Pancreas (tissue), 10 donors: Measurements from ENCODE around the gene ZSWIM8. TPM values are rescaled to one million over a fixed set of nuclear protein-coding genes. Genes with fewer than 3 reads are reported as not detected.
A peak's percentile ranks its signal among the peaks of the same experiment; 100 is the strongest.
"Not testable (repeated sequence)": the region's sequence is repeated elsewhere in the genome, so short reads cannot be mapped to it uniquely, and the experiment has no call there.

ENCODE experiments used
- ATAC-seq, 4 donors: fragments of 200-7000 bp; cut with Tn5 transposase; one replicate each; pipeline versions ENCODE4 v1.8.0 to v1.9.1; 2020; ENCODE audit warnings: mild to moderate bottlenecking in 4 of 4, moderate library complexity in 4 of 4
- DNase-seq, 6 donors: peaks; one replicate each; pipeline ENCODE4 v3.0.0-alpha.2; 2020
- FAIRE-seq: peaks from 2 replicates; lab custom pipeline; 2012; peaks lifted over from hg19 to GRCh38; lab: Jason Lieb, UNC
- H3K27ac ChIP-seq, 4 donors: fragments of 200-600 bp; sonication (generic); 1 replicate in 3 of 4; 2 replicates in 1 of 4; pipeline versions ENCODE4 v1.5.0 to v1.8.0; 2020
- H3K27me3 ChIP-seq, 4 donors: fragments of 200-600 bp; one replicate each; pipeline ENCODE4 v1.8.0; 2021
- H3K36me3 ChIP-seq, 3 donors: fragments of 200-600 bp; sonication (generic) in 1 of 3; one replicate each; pipeline versions ENCODE4 v1.5.0 to v1.8.0; 2020 to 2021
- H3K4me1 ChIP-seq, 3 donors: fragments of 200-600 bp; one replicate each; pipeline ENCODE4 v1.8.0; 2021
- H3K4me3 ChIP-seq, 4 donors: fragments of 200-600 bp; sonication (generic) in 2 of 4; one replicate each; pipeline versions ENCODE4 v1.5.0 to v1.8.0; 2020 to 2021
- H3K9me3 ChIP-seq, 4 donors: fragments of 200-600 bp; one replicate each; pipeline ENCODE4 v1.8.0; 2021
- CTCF ChIP-seq, 4 donors: fragments of 200-600 bp; sonication (generic) in 3 of 4; IDR thresholded peaks; one replicate each; pipeline versions ENCODE4 v1.5.0 to v1.8.0; 2021; ENCODE audit warnings: antibody characterized with exemption in 4 of 4
- WGBS, 2 donors: extraction: QIAGEN DNeasy Blood & Tissue Kit; methylation state at CpG; one replicate each; pipeline ENCODE4 v1.1.7; 2013; 5-methylcytosine and 5-hydroxymethylcytosine counted together
- intact Hi-C, 3 donors: fragments of 100-400 bp; cut with DNase I; formaldehyde crosslinking; loops; one replicate each; pipeline versions ENCODE4 v1.11.1 to v1.14.2; 2022
- polyA plus RNA-seq, 2 donors: library from polyadenylated mRNA; stranded (reverse); fragments of 200-250 nt; gene quantifications; one replicate each; pipeline ENCODE4 v1.2.3, GENCODE V29; 2013
- total RNA-seq, 6 donors: library from RNA; stranded (reverse); fragmentation: NEBNext Ultra II Directional in 4 of 6; extraction: Animal tissue kit (Norgen Biotek cat#: 25700) in 4 of 6; gene quantifications; one replicate each; pipeline versions ENCODE4 v1.2.1 to v1.2.4, GENCODE V29; 2021 to 2023
- donor health status: healthy with polysubstance abuse.
- donor health status: DM: no; HTN: no; CAD: no; lungs with moderate emphysema.
- donor health status: DM: no; HTN: no; CAD: no.
- donor health status: control.
- donor health status: control.
- donor health status: Bipolar disorder and iron deficiency.
- donor health status: DM: yes; HTN: yes; CAD: no.
- donor health status: DM: no; HTN: no; CAD: no.
- donor health status: DM: no; HTN: no; CAD: no.
- donor health status: DM: yes; HTN: yes; CAD: no.

The ZSWIM8 gene
- 10 to 100 TPM; 20.7 to 73.3 (median 38.0) TPM for total RNA-seq
- 100 to 1,000 TPM; 160 to 187 TPM for polyA plus RNA-seq

GRCh38 chr10:73785211-73785720, at the start of gene ZSWIM8:
Gene ZSWIM8, plus strand, starts transcription at chr10:73785606. Its CDS starts 273 bp downstream, at chr10:73785879.
- peaks cover 0 to 12% (median 12%) of the 10 kb centered on the region in 3 donors for H3K36me3 ChIP-seq
- H3K9me3 ChIP-seq: no peaks in the 10 kb centered on the region
- DNase-seq (peak; percentile 82 to 91 (median 90)), ATAC-seq (peak; percentile 84 to 92 (median 88)), FAIRE-seq (peak; percentile 97)
- intact Hi-C loops: no loop called here
- H3K27ac ChIP-seq: peak within 1 kb of the TSS; percentile 56 to 89 (median 74)
- TF ChIP-seq CTCF (IDR thresholded peaks at IDR 0.05): no peak
- whole genome bisulfite sequencing, 2 donors: 0% methylated on average over 30 to 36 of the region's 36 CpGs
- no peaks in the 10 kb centered on the region for H3K27me3 ChIP-seq
- H3K4me1 ChIP-seq: peaks cover 24 to 33% (median 25%) of the 10 kb centered on the region in 3 donors
- H3K4me3 ChIP-seq: peak within 1 kb of the TSS; percentile 79 to 97 (median 96)

- 96 to 97% methylated on average over 17 to 18 of the region's 18 CpGs for WGBS, 2 donors
- H3K27ac ChIP-seq, intact Hi-C loops: not testable (repeated sequence)
Observed at GRCh38 chr10:73740501-73741254, 44.7 kb upstream of the ZSWIM8 start.

GRCh38 chr10:73742454-73742734, 43.0 kb upstream of the ZSWIM8 start:
- H3K9me3 ChIP-seq: no peaks in the 10 kb centered on the region
- H3K4me3 ChIP-seq: no peak overlapping the region
- DNase-seq (no peak), ATAC-seq (no peak), FAIRE-seq (no peak)
- 93% methylated on average over 5 of the region's 5 CpGs for WGBS, 2 donors
- intact Hi-C loops: no loop called here
- H3K27me3 ChIP-seq: no peaks in the 10 kb centered on the region
- H3K36me3 ChIP-seq: peaks cover 0 to 8% (median 0%) of the 10 kb centered on the region in 3 donors
- H3K4me1 ChIP-seq: peaks cover 5 to 25% (median 9%) of the 10 kb centered on the region in 3 donors
- no peak for TF ChIP-seq CTCF (IDR thresholded peaks at IDR 0.05)
- no peak overlapping the region for H3K27ac ChIP-seq

More at GRCh38 chr10:73740501-73741254, 44.7 kb upstream of the ZSWIM8 start:
- H3K27me3 ChIP-seq, H3K4me3 ChIP-seq, ATAC-seq, H3K36me3 ChIP-seq, FAIRE-seq, DNase-seq, H3K9me3 ChIP-seq: not testable (repeated sequence)
- peaks cover 5 to 18% (median 9%) of the 10 kb centered on the region in 3 donors for H3K4me1 ChIP-seq

- TF ChIP-seq CTCF (IDR thresholded peaks at IDR 0.05): no peak
- intact Hi-C loops: no loop called here
- WGBS, 2 donors: 32 to 35% methylated on average over 6 of the region's 6 CpGs
Observed at GRCh38 chr10:73743327-73743904, 42.0 kb upstream of the ZSWIM8 start.

GRCh38 chr10:73743905-73744663, 41.3 kb upstream of the ZSWIM8 start, which contains the start of gene SEC24C:
Gene SEC24C, plus strand, starts transcription at chr10:73744372. Its CDS starts 2,461 bp downstream, at chr10:73746833.
- FAIRE-seq (peak; percentile 60), ATAC-seq (peak; percentile 93 to 97 (median 96)), DNase-seq (peak; percentile 92 to 98 (median 96))
- Histone ChIP-seq H3K4me1 (peaks cover 5 to 29% (median 9%) of the 10 kb centered on the region in 3 donors), H3K9me3 (no peaks in the 10 kb centered on the region), H3K27ac (peak within 1 kb of the TSS; percentile 78 to 94 (median 90)), H3K36me3 (peaks cover 0 to 19% (median 7%) of the 10 kb centered on the region in 3 donors), H3K4me3 (peak within 1 kb of the TSS; percentile 84 to 90 (median 88)), H3K27me3 (no peaks in the 10 kb centered on the region)
- intact Hi-C loops: no loop called here
- 0% methylated on average over 36 of the region's 36 CpGs for WGBS, 2 donors
- no peak for TF ChIP-seq CTCF (IDR thresholded peaks at IDR 0.05)

More at GRCh38 chr10:73743327-73743904, 42.0 kb upstream of the ZSWIM8 start:
- peaks cover 5 to 25% (median 9%) of the 10 kb centered on the region in 3 donors for H3K4me1 ChIP-seq
- H3K9me3 ChIP-seq: no peaks in the 10 kb centered on the region
- H3K27me3 ChIP-seq: no peaks in the 10 kb centered on the region
- H3K4me3 ChIP-seq: peak overlapping the region; percentile 84 to 90 (median 88)
- peaks cover 0 to 15% (median 7%) of the 10 kb centered on the region in 3 donors for H3K36me3 ChIP-seq
- ATAC-seq: peak in 3 of 4 donors; percentile 3 to 16 (median 9)
- no peak for DNase-seq
- no peak for FAIRE-seq
- peak overlapping the region; percentile 78 to 94 (median 90) for H3K27ac ChIP-seq
